RWPE2 (cell line): ENCODE data around the gene PAX7.

Experiments
- ATAC-seq: fragments of 200-7000 bp; cut with Tn5 transposase; 3 replicates; pipeline ENCODE4 v1.9.1; 2021; ENCODE audit warnings: low read depth
- DNase-seq: peaks from one replicate; pipeline ENCODE4 v3.0.0-alpha.2; 2020; ENCODE audit warnings: low spot score
- H3K27ac ChIP-seq: fragments of 450-650 bp; 2 replicates; pipeline ENCODE4 v1.5.1; 2017; ENCODE audit warnings: mild to moderate bottlenecking; ENCODE audit not compliant: poor library complexity, severe bottlenecking
- H3K27me3 ChIP-seq: fragments of 250-450 bp; sonication (Bioruptor Pico); 2 replicates; pipeline ENCODE4 v1.5.1; 2021; ENCODE audit warnings: mild to moderate bottlenecking, moderate library complexity; ENCODE audit not compliant: insufficient read depth, poor library complexity, severe bottlenecking
- H3K36me3 ChIP-seq: fragments of 250-450 bp; sonication (Bioruptor Pico); 2 replicates; pipeline ENCODE4 v1.5.1; 2020; ENCODE audit warnings: low read depth, mild to moderate bottlenecking, moderate library complexity
- H3K4me1 ChIP-seq: fragments of 250-450 bp; sonication (Bioruptor Pico); 2 replicates; pipeline ENCODE4 v1.5.1; 2021; ENCODE audit warnings: mild to moderate bottlenecking, moderate library complexity; ENCODE audit not compliant: insufficient read depth, poor library complexity, severe bottlenecking
- H3K4me3 ChIP-seq: fragments of 250-450 bp; sonication (Bioruptor Pico); 2 replicates; pipeline ENCODE4 v1.5.1; 2021; ENCODE audit warnings: mild to moderate bottlenecking, moderate library complexity; ENCODE audit not compliant: severe bottlenecking
- H3K9me3 ChIP-seq: fragments of 250-450 bp; sonication (Bioruptor Pico); 2 replicates; pipeline ENCODE4 v1.5.1; 2021; ENCODE audit warnings: mild to moderate bottlenecking, moderate library complexity; ENCODE audit not compliant: severe bottlenecking
- CTCF ChIP-seq: fragments of 450-650 bp; IDR thresholded peaks from one replicate; pipeline ENCODE4 v1.5.1; 2017; ENCODE audit warnings: mild to moderate bottlenecking, moderate library complexity; ENCODE audit not compliant: poor library complexity, severe bottlenecking

PAX7 gene

GRCh38 chr1:18608534-18608933 lies 22.1 kb upstream of the PAX7 start:
- DNase-seq (no peak), ATAC-seq (no peak)
- Histone ChIP-seq H3K36me3 (no peaks in the 10 kb centered on the region), H3K27ac (no peak overlapping the region), H3K4me1 (no peaks in the 10 kb centered on the region), H3K4me3 (no peak overlapping the region), H3K9me3 (no peaks in the 10 kb centered on the region), H3K27me3 (peaks cover 3% of the 10 kb centered on the region)
- TF ChIP-seq CTCF: peak; percentile 14

GRCh38 chr1:18611311-18611710 lies 19.3 kb upstream of the PAX7 start:
- no peak for DNase-seq
- H3K36me3 ChIP-seq: no peaks in the 10 kb centered on the region
- H3K27ac ChIP-seq: no peak overlapping the region
- no peaks in the 10 kb centered on the region for H3K4me1 ChIP-seq
- ATAC-seq: no peak
- no peaks in the 10 kb centered on the region for H3K9me3 ChIP-seq
- H3K4me3 ChIP-seq: no peak overlapping the region
- TF ChIP-seq CTCF: no peak
- peaks cover 3% of the 10 kb centered on the region for H3K27me3 ChIP-seq

- no peak for TF ChIP-seq CTCF
- H3K4me3 ChIP-seq: no peak overlapping the region
- no peaks in the 10 kb centered on the region for H3K36me3 ChIP-seq
- H3K9me3 ChIP-seq: no peaks in the 10 kb centered on the region
- H3K27me3 ChIP-seq: peaks cover 3% of the 10 kb centered on the region
- no peaks in the 10 kb centered on the region for H3K4me1 ChIP-seq
- ATAC-seq (no peak), DNase-seq (no peak)
- H3K27ac ChIP-seq: no peak overlapping the region
These were observed 18.6 kb upstream of the PAX7 start for GRCh38 chr1:18612073-18612472.

GRCh38 chr1:18614069-18614735 lies 16.4 kb upstream of the PAX7 start:
- H3K9me3 ChIP-seq: no peaks in the 10 kb centered on the region
- peaks cover 3% of the 10 kb centered on the region for H3K27me3 ChIP-seq
- no peak overlapping the region for H3K4me3 ChIP-seq
- H3K27ac ChIP-seq: no peak overlapping the region
- H3K4me1 ChIP-seq: no peaks in the 10 kb centered on the region
- no peak for DNase-seq
- no peak for TF ChIP-seq CTCF
- ATAC-seq: no peak
- H3K36me3 ChIP-seq: no peaks in the 10 kb centered on the region

- peak; percentile 100 for ATAC-seq
- DNase-seq: no peak
- no peaks in the 10 kb centered on the region for H3K4me1 ChIP-seq
- peaks cover 3% of the 10 kb centered on the region for H3K27me3 ChIP-seq
- peak overlapping the region; percentile 25 for H3K27ac ChIP-seq
- no peaks in the 10 kb centered on the region for H3K36me3 ChIP-seq
- H3K4me3 ChIP-seq: no peak overlapping the region
- TF ChIP-seq CTCF: no peak
- no peaks in the 10 kb centered on the region for H3K9me3 ChIP-seq
These were observed 11.8 kb upstream of the PAX7 start for GRCh38 chr1:18618546-18619466.
